Transverse colon (tissue), 4 donors: ENCODE data around the gene CBLB. TPM values are rescaled to one million over a fixed set of nuclear protein-coding genes. Genes with fewer than 3 reads are reported as not detected.
"Not testable (repeated sequence)": the region's sequence is repeated elsewhere in the genome, so short reads cannot be mapped to it uniquely, and the experiment has no call there.

ENCODE experiments used
- DNase-seq: peaks from one replicate; pipeline ENCODE4 v3.0.0-alpha.2; 2019
- H3K27ac ChIP-seq, 4 donors: fragments of 200-600 bp; sonication (generic); 2 replicates each; pipeline ENCODE4 v1.5.1; 2016 to 2018; ENCODE audit warnings: inconsistent platforms in 4 of 4
- H3K27me3 ChIP-seq: fragments of 200-600 bp; sonication (generic); 2 replicates; pipeline ENCODE4 v1.5.1; 2017; ENCODE audit warnings: inconsistent platforms
- H3K36me3 ChIP-seq, 4 donors: fragments of 200-600 bp; sonication (generic); 2 replicates each; pipeline ENCODE4 v1.5.1; 2017 to 2019; ENCODE audit warnings: inconsistent platforms in 4 of 4
- H3K4me1 ChIP-seq, 4 donors: fragments of 200-600 bp; sonication (generic); 2 replicates each; pipeline ENCODE4 v1.5.1; 2017 to 2020; ENCODE audit warnings: inconsistent platforms in 4 of 4
- H3K4me3 ChIP-seq, 4 donors: fragments of 200-600 bp; sonication (generic); 1 replicate in 1 of 4; 2 replicates in 3 of 4; pipeline versions ENCODE4 v1.5.1 to v1.6.1; 2017 to 2019; ENCODE audit warnings: inconsistent platforms in 4 of 4
- H3K9me3 ChIP-seq, 2 donors: fragments of 200-600 bp; sonication (generic); 2 replicates each; pipeline ENCODE4 v1.5.1; 2017 to 2019; ENCODE audit warnings: inconsistent platforms in 2 of 2
- EP300 ChIP-seq: sonication (generic); formaldehyde crosslinking; IDR thresholded peaks from one replicate; pipeline ENCODE4 v1.6.1; 2017; ENCODE audit warnings: antibody characterized with exemption, low read depth
- POLR2A ChIP-seq: fragments of 450-650 bp; IDR thresholded peaks from one replicate; pipeline ENCODE4 v1.6.1; 2016; ENCODE audit warnings: antibody characterized with exemption, mild to moderate bottlenecking, moderate library complexity
- POLR2AphosphoS5 ChIP-seq, 3 donors: sonication (generic); formaldehyde crosslinking; IDR thresholded peaks; one replicate each; pipeline ENCODE4 v1.6.1; 2016; ENCODE audit warnings: antibody characterized with exemption in 3 of 3
- WGBS, 2 donors: methylation state at CpG; one replicate each; pipeline ENCODE4 v1.1.5; 2018; ENCODE audit warnings: low coverage in 1 of 2; 5-methylcytosine and 5-hydroxymethylcytosine counted together
- in situ Hi-C, 4 donors: fragments of 200-750 bp; cut with MboI; loops; one replicate each; pipeline versions ENCODE4 v1.15.0 to v1.15.1; 2017; ENCODE audit warnings: low sequenced_read_pairs in 3 of 4, low pct_ligation_motif_present in 1 of 4, low pct_unique_long_range_greater_than_20kb in 1 of 4
- intact Hi-C: fragments of 100-400 bp; cut with DNase I; formaldehyde crosslinking; loops from one replicate; pipeline ENCODE4 v1.15.1; 2023; ENCODE audit warnings: low total_unique reads
- total RNA-seq, 4 donors: library from RNA; depleted of rRNA; stranded (reverse); fragments of >200 nt; gene quantifications; one replicate each; pipeline ENCODE4 v1.1.0, GENCODE V29; 2016
- TF ChIP-seq, protein P1 (sequence below), 5 experiments: fragments of 200-600 bp in 3 of 5; fragments of 450-650 bp in 2 of 5; sonication (generic) in 3 of 5; IDR thresholded peaks; 1 replicate in 2 of 5; 2 replicates in 3 of 5; pipeline ENCODE4 v1.5.1; 2016 to 2017; ENCODE audit warnings: antibody characterized with exemption in 5 of 5, inconsistent platforms in 3 of 5, mild to moderate bottlenecking in 2 of 5, moderate library complexity in 1 of 5

The CBLB gene
- total RNA-seq, 4 donors from 2014 or later: 25.1 to 76.2 (median 63.6) TPM

DNA sequence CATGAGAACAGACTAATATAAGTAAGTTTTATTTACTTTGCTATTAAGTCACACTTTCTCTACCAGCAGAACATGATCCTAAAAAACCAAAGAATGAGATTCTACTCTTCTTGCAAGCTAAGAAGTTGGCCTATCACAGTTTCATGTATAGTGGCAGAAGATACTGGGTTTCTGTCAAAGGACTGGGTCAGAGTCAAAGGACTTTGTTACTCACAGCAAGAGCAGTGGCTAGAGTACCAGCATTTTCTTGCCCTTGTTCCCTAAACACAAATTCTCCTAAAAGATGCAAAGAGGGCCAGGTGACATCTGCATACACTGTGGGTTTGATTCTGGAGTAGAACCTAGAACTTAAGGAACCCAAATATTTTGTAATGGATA is 105.2 kb downstream of the CBLB start:
- Histone ChIP-seq H3K4me1 (no peaks in the 10 kb centered on the region), H3K36me3 (peaks cover 0 to 15% (median 3%) of the 10 kb centered on the region in 4 donors), H3K27ac (no peak overlapping the region), H3K4me3 (no peak overlapping the region), H3K27me3 (no peaks in the 10 kb centered on the region), H3K9me3 (peaks cover 4 to 7% of the 10 kb centered on the region in 2 donors)
- in situ Hi-C loops (no loop called here), intact Hi-C loops (no loop called here)
- no peak for DNase-seq
- TF ChIP-seq POLR2A: no peak
- TF ChIP-seq, protein P1, sequence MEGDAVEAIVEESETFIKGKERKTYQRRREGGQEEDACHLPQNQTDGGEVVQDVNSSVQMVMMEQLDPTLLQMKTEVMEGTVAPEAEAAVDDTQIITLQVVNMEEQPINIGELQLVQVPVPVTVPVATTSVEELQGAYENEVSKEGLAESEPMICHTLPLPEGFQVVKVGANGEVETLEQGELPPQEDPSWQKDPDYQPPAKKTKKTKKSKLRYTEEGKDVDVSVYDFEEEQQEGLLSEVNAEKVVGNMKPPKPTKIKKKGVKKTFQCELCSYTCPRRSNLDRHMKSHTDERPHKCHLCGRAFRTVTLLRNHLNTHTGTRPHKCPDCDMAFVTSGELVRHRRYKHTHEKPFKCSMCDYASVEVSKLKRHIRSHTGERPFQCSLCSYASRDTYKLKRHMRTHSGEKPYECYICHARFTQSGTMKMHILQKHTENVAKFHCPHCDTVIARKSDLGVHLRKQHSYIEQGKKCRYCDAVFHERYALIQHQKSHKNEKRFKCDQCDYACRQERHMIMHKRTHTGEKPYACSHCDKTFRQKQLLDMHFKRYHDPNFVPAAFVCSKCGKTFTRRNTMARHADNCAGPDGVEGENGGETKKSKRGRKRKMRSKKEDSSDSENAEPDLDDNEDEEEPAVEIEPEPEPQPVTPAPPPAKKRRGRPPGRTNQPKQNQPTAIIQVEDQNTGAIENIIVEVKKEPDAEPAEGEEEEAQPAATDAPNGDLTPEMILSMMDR (IDR thresholded peaks at IDR 0.05): no peak
- TF ChIP-seq POLR2AphosphoS5 (IDR thresholded peaks at IDR 0.05): no peak
- no peak for TF ChIP-seq EP300

DNA sequence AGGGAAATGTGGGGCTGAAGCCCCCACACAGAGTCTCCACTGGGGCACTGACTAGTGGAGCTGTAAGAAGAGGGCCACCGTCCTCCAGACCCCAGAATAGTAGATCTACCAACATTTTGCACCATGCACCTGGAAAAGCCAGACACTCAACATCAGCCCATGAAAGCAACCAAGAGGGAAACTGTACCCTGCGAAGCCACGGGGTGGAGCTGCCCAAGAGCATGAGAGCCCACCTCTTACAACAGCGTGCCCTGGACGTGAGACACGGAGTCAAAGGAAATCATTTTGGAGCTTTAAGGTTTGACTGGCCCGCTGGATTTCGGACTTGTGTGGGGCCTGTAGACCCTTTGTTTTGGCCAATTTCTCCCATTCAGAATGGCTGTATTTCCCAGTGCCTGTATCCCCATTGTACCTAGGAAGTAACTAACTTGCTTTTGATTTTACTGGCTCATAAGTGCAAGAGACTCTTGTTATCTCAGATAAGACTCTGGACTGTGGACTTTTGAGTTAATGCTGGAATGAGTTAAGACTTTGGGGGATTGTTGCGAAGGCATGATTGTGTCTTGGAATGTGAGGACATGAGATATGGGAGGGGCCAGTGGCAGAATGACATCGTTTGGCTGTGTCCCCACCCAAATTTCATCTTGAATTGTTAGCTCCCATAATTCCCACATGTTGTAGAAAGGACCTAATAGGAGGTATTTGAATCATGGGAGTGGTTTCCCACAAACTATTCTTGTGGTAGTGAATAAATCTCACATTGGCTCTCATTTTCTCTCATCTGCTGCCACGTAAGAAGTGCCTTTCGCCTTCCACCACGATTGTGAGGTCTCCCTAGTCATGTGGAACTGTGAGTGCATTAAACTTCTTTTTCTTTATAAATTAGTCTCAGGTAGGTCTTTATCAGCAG is 105.8 kb downstream of the CBLB start:
- H3K27ac ChIP-seq: no peak overlapping the region
- intact Hi-C loops: no loop called here
- WGBS, 2 donors: 90 to 94% methylated on average over 5 to 13 of the region's 13 CpGs
- in situ Hi-C loops: no loop called here
- peaks cover 0 to 15% (median 3%) of the 10 kb centered on the region in 4 donors for H3K36me3 ChIP-seq
- DNase-seq: no peak
- no peaks in the 10 kb centered on the region for H3K4me1 ChIP-seq
- H3K4me3 ChIP-seq: no peak overlapping the region
- TF ChIP-seq, protein P1 (IDR thresholded peaks at IDR 0.05): no peak
- TF ChIP-seq POLR2AphosphoS5 (IDR thresholded peaks at IDR 0.05): peak in 1 of 3 donors; percentile 3
- H3K27me3 ChIP-seq: no peaks in the 10 kb centered on the region
- peaks cover 4 to 7% of the 10 kb centered on the region in 2 donors for H3K9me3 ChIP-seq

DNA sequence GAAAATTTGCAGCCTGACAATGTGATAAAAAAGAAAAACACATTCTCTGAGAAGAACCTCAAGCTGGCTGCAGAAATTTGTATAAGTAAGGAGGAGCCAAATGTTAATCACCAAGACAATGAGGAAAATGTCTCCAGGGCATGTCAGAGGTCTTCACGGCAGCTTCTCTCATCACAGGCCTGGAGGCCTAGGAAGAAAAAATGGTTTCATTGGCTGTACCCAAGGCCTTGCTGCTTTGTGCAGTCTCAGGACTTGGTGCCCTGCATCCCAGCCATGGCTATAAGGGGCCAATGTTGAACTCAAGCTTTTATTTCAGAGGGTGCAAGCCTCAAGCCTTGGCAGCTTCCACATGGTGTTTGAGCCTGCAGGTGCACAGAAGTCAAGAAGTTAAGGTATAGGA is 106.6 kb downstream of the CBLB start:
- in situ Hi-C loops: not testable (repeated sequence)

DNA sequence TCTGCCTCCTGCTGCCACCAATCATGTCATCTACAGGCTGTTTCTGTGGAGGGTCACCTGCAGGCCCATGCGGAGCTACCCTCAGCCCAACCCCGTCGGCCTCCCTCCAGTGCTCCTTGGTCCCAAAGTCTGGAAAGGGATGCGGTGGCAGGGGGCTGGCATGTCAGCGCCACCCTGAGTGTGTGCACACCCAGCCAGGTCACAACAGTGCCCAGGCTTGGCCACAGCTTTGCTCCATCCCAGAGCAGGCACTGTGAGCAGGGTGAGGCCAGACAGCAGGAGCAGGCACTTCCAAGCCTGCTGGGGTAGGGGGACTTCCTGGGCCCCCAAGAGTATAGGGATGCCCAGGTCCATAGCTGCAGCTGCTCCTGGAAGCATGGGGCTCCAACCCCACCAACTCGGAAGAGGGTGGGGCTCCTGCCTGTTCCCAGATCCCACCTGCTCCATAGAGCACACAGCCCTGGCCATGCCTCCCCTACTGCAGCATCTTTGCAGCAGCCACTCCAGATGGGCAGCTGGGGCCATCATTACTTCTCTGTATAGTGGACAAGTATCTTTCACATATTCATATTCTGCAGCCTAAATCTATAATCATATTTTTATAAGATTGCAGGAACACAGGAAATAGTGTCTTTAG is 109.3 kb downstream of the CBLB start:
- no peak for DNase-seq
- no peaks in the 10 kb centered on the region for H3K4me1 ChIP-seq
- peaks cover 4 to 7% of the 10 kb centered on the region in 2 donors for H3K9me3 ChIP-seq
- TF ChIP-seq, protein P1 (IDR thresholded peaks at IDR 0.05): no peak
- H3K36me3 ChIP-seq: peaks cover 0 to 15% (median 3%) of the 10 kb centered on the region in 4 donors
- no peak overlapping the region for H3K4me3 ChIP-seq
- in situ Hi-C loops (no loop called here), intact Hi-C loops (no loop called here)
- H3K27ac ChIP-seq: no peak overlapping the region
- no peaks in the 10 kb centered on the region for H3K27me3 ChIP-seq
- 100% methylated on average over 6 of the region's 6 CpGs; no CpG with 5 or more reads in 1 of the 2 donors for WGBS, 2 donors

More for the DNA sequence above, 106.6 kb downstream of the CBLB start:
- DNase-seq, H3K4me1 ChIP-seq, H3K4me3 ChIP-seq, intact Hi-C loops, H3K27ac ChIP-seq, H3K27me3 ChIP-seq, H3K9me3 ChIP-seq: not testable (repeated sequence)
- WGBS, 2 donors: 95% methylated on average over 1 of the region's 1 CpG; no CpG with 5 or more reads in 1 of the 2 donors
- H3K36me3 ChIP-seq: peaks cover 0 to 15% (median 3%) of the 10 kb centered on the region in 4 donors
